CD4-positive, alpha-beta T cell treated with Interleukin-17A for 4 hours (primary cell): ENCODE results near the gene MYH7.
"Not testable (repeated sequence)": the region's sequence is repeated elsewhere in the genome, so short reads cannot be mapped to it uniquely, and the experiment has no call there.

Source experiments
- DNase-seq: peaks from one replicate; pipeline ENCODE4 v3.0.0-alpha.2; 2020; ENCODE audit warnings: mixed read lengths

The MYH7 gene

GRCh38 chr14:23435543-23436326 lies at the start of gene MYH7:
Gene MYH7 (minus strand): TSS chr14:23435660. CDS start chr14:23433732, 1,928 bp downstream.
- DNase-seq, result no peak

GRCh38 chr14:23483236-23483854 lies 47.9 kb upstream of the MYH7 start:
- DNase-seq, result no peak

GRCh38 chr14:23482823-23483148 lies 47.3 kb upstream of the MYH7 start:
- DNase-seq, result no peak

- DNase-seq, result no peak
Measured at GRCh38 chr14:23481979-23482822, 46.7 kb upstream of the MYH7 start.

GRCh38 chr14:23481362-23481970 lies 46.0 kb upstream of the MYH7 start:
- DNase-seq, result no peak

- peak; percentile 78 for DNase-seq
Measured at GRCh38 chr14:23478109-23478759, 42.8 kb upstream of the MYH7 start.

GRCh38 chr14:23470947-23471346 lies 35.5 kb upstream of the MYH7 start:
- no peak for DNase-seq

GRCh38 chr14:23469906-23470403 lies 34.5 kb upstream of the MYH7 start:
- no peak for DNase-seq

- peak; percentile 89 for DNase-seq
Measured at GRCh38 chr14:23469127-23469905, 33.9 kb upstream of the MYH7 start, which contains the start of gene NGDN. Gene NGDN (plus strand): TSS chr14:23469703. CDS start chr14:23469716, 13 bp downstream.

GRCh38 chr14:23468704-23469126 lies 33.3 kb upstream of the MYH7 start:
- DNase-seq, result no peak

- no peak for DNase-seq
Measured at GRCh38 chr14:23465261-23465660, 29.8 kb upstream of the MYH7 start.

GRCh38 chr14:23464700-23465099 lies 29.2 kb upstream of the MYH7 start:
- no peak for DNase-seq

- DNase-seq, result no peak
Measured at GRCh38 chr14:23460960-23461359, 25.5 kb upstream of the MYH7 start.

GRCh38 chr14:23457587-23458445 lies 22.4 kb upstream of the MYH7 start:
- DNase-seq, result no peak

GRCh38 chr14:23456883-23457586 lies 21.6 kb upstream of the MYH7 start:
- not testable (repeated sequence) for DNase-seq

- no peak for DNase-seq
Measured at GRCh38 chr14:23454445-23454856, 19.0 kb upstream of the MYH7 start.

GRCh38 chr14:23452237-23452636 lies 16.8 kb upstream of the MYH7 start:
- DNase-seq, result no peak

- DNase-seq, result no peak
Measured at GRCh38 chr14:23450379-23450778, 14.9 kb upstream of the MYH7 start.

- no peak for DNase-seq
Measured at GRCh38 chr14:23449314-23449713, 13.9 kb upstream of the MYH7 start.
